C4-2B (cell line): ENCODE results near the gene EVC2.

ENCODE experiments used
- H3K27ac ChIP-seq: fragments of 450-650 bp; 2 replicates; pipeline ENCODE4 v1.5.1; 2017
- ZFX ChIP-seq: fragments of 450-650 bp; IDR thresholded peaks from 2 replicates; pipeline ENCODE4 v1.6.1; 2017
- TF ChIP-seq, protein P1 (sequence below): fragments of 450-650 bp; conservative IDR thresholded peaks from 2 replicates; pipeline ENCODE4 v1.5.1; 2017; ENCODE audit warnings: mild to moderate bottlenecking

Gene EVC2

DNA sequence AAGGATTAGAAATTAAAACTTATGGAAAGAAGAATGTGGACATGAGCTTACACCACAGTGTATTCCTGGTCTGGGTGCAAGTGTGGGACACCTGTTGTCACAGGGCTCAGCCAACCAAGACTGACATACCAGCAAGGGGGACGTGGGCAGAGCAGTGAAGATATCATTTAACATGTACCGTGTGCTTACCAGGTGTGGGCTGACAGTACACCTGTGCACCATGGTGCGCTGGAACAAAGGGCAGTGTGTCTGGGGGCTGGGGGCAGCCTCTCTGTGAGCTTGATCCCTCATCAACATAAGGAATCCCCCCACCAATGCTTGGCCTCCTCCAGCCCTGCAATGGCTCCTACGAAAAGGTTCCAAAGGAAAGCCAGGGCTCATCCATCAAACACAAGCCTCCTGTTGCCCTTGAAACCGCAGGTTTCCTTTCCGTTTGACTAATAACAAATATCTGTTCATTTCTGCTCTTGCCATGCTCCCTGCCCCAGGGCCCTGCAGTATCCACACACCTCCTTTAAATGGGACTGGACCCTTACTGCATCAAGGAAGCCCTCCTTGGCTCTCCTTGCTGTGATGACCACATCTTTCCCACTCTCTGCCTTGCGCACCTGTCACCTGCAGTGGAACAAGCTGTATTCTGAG lies 16.7 kb downstream of the EVC2 start:
- no peak overlapping the region for H3K27ac ChIP-seq

DNA sequence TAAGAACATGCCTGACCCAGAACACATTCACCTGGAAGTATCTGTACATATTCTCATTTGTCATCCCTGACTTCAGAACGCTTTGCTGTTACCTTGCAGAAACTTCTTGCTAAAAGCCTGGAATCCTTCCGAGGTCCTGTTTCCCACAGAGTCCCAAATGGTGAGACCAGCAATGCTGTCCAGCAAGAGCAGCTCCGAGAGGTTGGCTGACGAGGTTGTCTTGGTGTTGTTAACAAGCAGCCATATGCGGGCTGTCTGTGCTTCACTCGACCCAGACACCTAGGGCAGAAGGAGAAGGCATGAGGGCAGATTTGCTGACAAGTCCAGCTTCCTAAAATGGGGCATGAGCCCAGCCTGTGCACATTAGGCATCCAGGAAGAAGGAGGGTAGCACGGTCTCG lies 19.3 kb downstream of the EVC2 start:
- H3K27ac ChIP-seq = no peak overlapping the region
- TF ChIP-seq, protein P1, sequence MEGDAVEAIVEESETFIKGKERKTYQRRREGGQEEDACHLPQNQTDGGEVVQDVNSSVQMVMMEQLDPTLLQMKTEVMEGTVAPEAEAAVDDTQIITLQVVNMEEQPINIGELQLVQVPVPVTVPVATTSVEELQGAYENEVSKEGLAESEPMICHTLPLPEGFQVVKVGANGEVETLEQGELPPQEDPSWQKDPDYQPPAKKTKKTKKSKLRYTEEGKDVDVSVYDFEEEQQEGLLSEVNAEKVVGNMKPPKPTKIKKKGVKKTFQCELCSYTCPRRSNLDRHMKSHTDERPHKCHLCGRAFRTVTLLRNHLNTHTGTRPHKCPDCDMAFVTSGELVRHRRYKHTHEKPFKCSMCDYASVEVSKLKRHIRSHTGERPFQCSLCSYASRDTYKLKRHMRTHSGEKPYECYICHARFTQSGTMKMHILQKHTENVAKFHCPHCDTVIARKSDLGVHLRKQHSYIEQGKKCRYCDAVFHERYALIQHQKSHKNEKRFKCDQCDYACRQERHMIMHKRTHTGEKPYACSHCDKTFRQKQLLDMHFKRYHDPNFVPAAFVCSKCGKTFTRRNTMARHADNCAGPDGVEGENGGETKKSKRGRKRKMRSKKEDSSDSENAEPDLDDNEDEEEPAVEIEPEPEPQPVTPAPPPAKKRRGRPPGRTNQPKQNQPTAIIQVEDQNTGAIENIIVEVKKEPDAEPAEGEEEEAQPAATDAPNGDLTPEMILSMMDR = no peak
- TF ChIP-seq ZFX = no peak

More for the DNA sequence above, 16.7 kb downstream of the EVC2 start:
- TF ChIP-seq ZFX = no peak
- TF ChIP-seq, protein P1 = no peak

DNA sequence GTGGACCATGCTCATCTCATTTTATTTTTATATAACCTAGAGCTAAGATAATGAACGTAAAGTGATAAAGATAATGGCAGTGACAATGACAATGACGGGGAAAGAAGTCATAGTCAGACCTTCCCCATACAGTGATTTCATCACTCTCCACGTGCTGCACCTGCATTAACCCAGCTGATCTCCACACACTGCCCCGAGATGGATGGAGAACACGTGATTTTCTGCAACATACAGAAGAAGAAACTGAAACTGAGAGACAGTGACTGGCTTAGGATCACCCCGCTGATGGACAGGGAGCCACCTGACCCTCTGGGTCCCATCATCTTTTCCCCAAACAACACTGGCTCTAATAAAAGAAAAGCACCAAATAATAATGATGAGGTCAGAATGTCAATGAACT lies 22.0 kb downstream of the EVC2 start:
- no peak for TF ChIP-seq ZFX
- TF ChIP-seq, protein P1 = no peak
- no peak overlapping the region for H3K27ac ChIP-seq

DNA sequence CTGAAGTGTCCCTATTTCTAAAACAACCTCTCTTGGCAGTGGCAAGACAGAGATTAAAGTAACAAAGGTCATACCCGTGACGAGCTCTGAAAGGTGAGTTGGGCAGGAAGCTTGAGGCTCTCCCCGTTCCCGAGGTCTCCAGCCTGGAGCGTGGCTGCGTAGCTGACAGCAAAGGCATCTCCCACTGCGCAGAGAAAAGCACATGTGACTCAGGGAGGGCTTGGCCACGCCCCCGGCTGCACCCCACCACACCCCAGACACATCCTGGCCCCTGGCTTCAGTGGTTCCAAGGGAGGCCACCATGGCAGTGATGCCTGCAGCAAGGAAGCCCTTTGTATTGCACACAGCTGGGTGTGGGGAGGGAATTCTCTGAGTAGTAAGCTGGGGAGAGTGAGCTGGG lies 23.1 kb downstream of the EVC2 start:
- H3K27ac ChIP-seq = no peak overlapping the region
- TF ChIP-seq, protein P1 = no peak
- no peak for TF ChIP-seq ZFX

DNA sequence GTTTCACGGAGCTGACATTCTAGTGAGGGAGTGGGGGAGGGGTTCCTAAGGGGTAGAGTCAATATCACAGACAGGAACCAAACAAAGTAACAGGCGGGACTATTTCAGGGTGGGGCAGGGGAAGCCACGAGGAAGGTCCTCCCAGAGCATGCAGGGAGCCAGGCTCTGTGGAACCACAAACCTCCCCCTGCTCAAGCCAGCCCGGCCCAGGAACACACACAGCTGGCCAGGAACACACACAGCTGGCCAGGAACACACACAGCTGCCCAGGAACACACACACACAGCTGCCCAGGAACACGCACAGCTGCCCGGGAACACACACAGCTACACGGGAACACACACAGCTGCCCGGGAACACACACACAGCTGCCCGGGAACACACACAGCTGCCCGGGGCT lies 24.8 kb downstream of the EVC2 start:
- no peak overlapping the region for H3K27ac ChIP-seq
- TF ChIP-seq, protein P1 = no peak
- no peak for TF ChIP-seq ZFX

DNA sequence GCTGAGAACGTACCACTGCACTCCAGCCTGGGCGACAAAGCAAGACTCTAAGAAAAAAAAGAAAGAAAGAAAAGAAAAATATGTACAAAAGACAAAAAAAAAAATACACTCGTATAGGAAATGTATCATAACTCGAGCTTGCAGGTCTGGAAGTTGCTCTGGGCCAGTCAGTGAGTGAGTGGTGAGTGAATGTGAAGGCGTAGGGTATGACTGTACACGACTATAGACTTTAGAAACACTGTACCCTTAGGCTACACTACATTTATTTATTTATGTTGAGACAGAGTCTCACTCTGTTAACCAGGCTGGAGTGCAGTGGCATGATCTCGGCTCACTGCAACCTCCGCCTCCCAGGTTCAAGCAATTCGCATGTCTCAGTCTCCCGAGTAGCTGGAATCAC lies 29.4 kb downstream of the EVC2 start:
- no peak for TF ChIP-seq ZFX
- TF ChIP-seq, protein P1 = no peak
- no peak overlapping the region for H3K27ac ChIP-seq

DNA sequence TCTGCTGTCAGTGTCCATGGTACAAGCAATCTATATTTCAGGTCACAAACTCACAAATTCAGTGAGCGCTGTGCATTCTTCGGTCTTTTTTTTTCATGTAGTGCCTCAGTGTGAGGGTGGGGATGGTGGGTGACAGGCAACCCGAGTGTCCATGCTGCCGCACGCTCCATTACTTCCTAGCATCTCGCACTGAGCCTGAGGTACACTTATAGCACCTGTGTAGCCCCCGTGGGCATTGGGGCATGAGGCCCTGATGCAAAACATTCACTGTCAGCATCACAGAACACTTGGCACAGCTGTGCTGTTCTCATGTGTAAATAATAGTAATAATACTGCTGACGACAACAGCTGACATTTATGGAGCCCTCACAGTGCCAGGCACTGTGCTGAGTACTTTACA lies 31.6 kb downstream of the EVC2 start:
- TF ChIP-seq, protein P1 = no peak
- no peak for TF ChIP-seq ZFX
- H3K27ac ChIP-seq = no peak overlapping the region
